Breast epithelium (tissue), 4 donors: Measurements from ENCODE around the gene OBSCN. TPM values are rescaled to one million over a fixed set of nuclear protein-coding genes. Genes with fewer than 3 reads are reported as not detected.

ENCODE experiments used
- DNase-seq, 2 donors: peaks; one replicate each; pipeline ENCODE4 v3.0.0-alpha.2; 2019; ENCODE audit warnings: low spot score in 2 of 2
- H3K27ac ChIP-seq, 2 donors: fragments of 200-600 bp; sonication (generic) in 1 of 2; one replicate each; pipeline ENCODE4 v1.5.1; 2016 to 2019; ENCODE audit warnings: mild to moderate bottlenecking in 1 of 2
- H3K27me3 ChIP-seq, 2 donors: fragments of 200-600 bp; sonication (generic) in 1 of 2; one replicate each; pipeline versions ENCODE4 v1.5.1 to v1.6.0; 2017 to 2019; ENCODE audit warnings: control low read depth in 1 of 2, mild to moderate bottlenecking in 1 of 2
- H3K36me3 ChIP-seq: fragments of 200-600 bp; one replicate; pipeline ENCODE4 v1.5.1; 2019
- H3K4me1 ChIP-seq, 2 donors: fragments of 200-600 bp; sonication (generic); one replicate each; pipeline ENCODE4 v1.5.1; 2016 to 2019; ENCODE audit warnings: control low read depth in 1 of 2
- H3K4me3 ChIP-seq, 3 donors: fragments of 200-600 bp; sonication (generic); 1 replicate in 2 of 3; 2 replicates in 1 of 3; pipeline ENCODE4 v1.5.1; 2016 to 2019; ENCODE audit warnings: mild to moderate bottlenecking in 3 of 3, moderate library complexity in 2 of 3
- H3K9me3 ChIP-seq, 2 donors: fragments of 200-600 bp; sonication (generic) in 1 of 2; one replicate each; pipeline ENCODE4 v1.5.1; 2016 to 2019; ENCODE audit warnings: control low read depth in 1 of 2
- CTCF ChIP-seq, 3 donors: fragments of 450-650 bp; IDR thresholded peaks; one replicate each; pipeline ENCODE4 v1.5.1; 2016 to 2017; ENCODE audit warnings: antibody characterized with exemption in 3 of 3, mild to moderate bottlenecking in 3 of 3, moderate library complexity in 3 of 3
- POLR2A ChIP-seq: fragments of 450-650 bp; IDR thresholded peaks from one replicate; pipeline ENCODE4 v1.6.1; 2016; ENCODE audit warnings: antibody characterized with exemption, mild to moderate bottlenecking, moderate library complexity
- POLR2AphosphoS5 ChIP-seq, 3 donors: sonication (generic); formaldehyde crosslinking; IDR thresholded peaks; one replicate each; pipeline ENCODE4 v1.6.1; 2017; ENCODE audit warnings: antibody characterized with exemption in 3 of 3
- intact Hi-C: fragments of 100-400 bp; cut with DNase I; formaldehyde crosslinking; loops from one replicate; pipeline ENCODE4 v1.15.1; 2023; ENCODE audit warnings: low total_unique reads
- total RNA-seq, 3 donors: library from RNA; depleted of rRNA; stranded (reverse); fragments of >200 nt; gene quantifications; one replicate each; pipeline ENCODE4 v1.1.0, GENCODE V29; 2016

Gene OBSCN
- total RNA-seq, 3 donors from 2014 or later, result 3.0 to 40.0 (median 27.9) TPM

DNA sequence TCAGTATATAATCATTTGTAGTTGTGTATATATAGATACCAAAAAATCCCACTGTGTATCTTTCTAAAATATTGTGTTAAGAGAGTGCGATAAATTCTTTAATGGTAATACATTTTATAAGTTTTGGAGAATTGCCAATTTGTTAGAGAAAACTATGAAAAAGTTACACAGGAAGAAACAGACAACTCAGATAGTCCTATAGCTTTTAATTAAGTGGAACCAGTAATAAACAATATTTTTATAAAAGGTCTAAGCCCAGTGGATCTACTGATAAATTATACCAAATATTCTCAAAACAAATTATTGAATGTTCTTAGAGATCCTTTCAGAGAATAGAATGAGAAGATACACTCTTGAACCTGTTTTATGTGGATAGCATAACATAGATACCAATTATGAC, 50.6 kb downstream of the OBSCN start:
- TF ChIP-seq POLR2A (no peak), POLR2AphosphoS5 (IDR thresholded peaks at IDR 0.05) (no peak), CTCF (IDR thresholded peaks at IDR 0.05) (no peak)

GRCh38 chr1:228259368-228259894, 51.6 kb downstream of the OBSCN start:
- no peaks in the 10 kb centered on the region for H3K27me3 ChIP-seq
- TF ChIP-seq POLR2A, result no peak
- TF ChIP-seq CTCF (IDR thresholded peaks at IDR 0.05), result no peak
- TF ChIP-seq POLR2AphosphoS5 (IDR thresholded peaks at IDR 0.05), result no peak
- intact Hi-C loops, result no loop called here

More for the DNA sequence above, 50.6 kb downstream of the OBSCN start:
- no peaks in the 10 kb centered on the region for H3K4me1 ChIP-seq
- H3K36me3 ChIP-seq, result peaks cover 6% of the 10 kb centered on the region
- H3K27ac ChIP-seq, result no peak overlapping the region
- no peaks in the 10 kb centered on the region for H3K27me3 ChIP-seq
- DNase-seq, result no peak
- intact Hi-C loops, result no loop called here
- H3K9me3 ChIP-seq, result peaks cover 13 to 14% of the 10 kb centered on the region in 2 donors
- H3K4me3 ChIP-seq, result no peak overlapping the region

GRCh38 chr1:228259951-228260350, 52.1 kb downstream of the OBSCN start:
- DNase-seq, result no peak

More at GRCh38 chr1:228259368-228259894, 51.6 kb downstream of the OBSCN start:
- peaks cover 6% of the 10 kb centered on the region for H3K36me3 ChIP-seq
- H3K4me3 ChIP-seq, result no peak overlapping the region
- peaks cover 13 to 14% of the 10 kb centered on the region in 2 donors for H3K9me3 ChIP-seq
- no peak for DNase-seq
- no peaks in the 10 kb centered on the region for H3K4me1 ChIP-seq
- no peak overlapping the region for H3K27ac ChIP-seq

DNA sequence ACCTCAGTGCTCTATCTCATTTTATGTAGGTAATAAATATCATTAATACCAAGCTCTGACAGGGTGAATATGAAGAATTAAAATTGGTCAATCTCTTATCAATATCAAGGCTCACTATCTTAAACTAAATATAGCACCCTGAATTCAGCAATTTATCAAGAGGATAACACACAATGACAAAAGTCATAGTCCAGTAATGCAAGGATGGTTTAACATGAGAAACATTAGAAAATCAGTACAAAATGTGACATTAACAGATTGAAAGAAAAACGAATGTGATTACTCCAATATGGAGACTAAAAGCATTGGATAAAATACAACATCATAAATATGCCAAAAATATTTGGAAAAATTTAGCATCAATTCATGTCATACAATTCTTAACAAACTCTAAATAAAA, 53.9 kb downstream of the OBSCN start:
- intact Hi-C loops, result no loop called here
- Histone ChIP-seq H3K9me3 (peaks cover 13 to 14% of the 10 kb centered on the region in 2 donors), H3K4me1 (no peaks in the 10 kb centered on the region), H3K27ac (no peak overlapping the region), H3K4me3 (no peak overlapping the region), H3K27me3 (no peaks in the 10 kb centered on the region), H3K36me3 (peaks cover 6% of the 10 kb centered on the region)
- no peak for TF ChIP-seq CTCF (IDR thresholded peaks at IDR 0.05)
- no peak for TF ChIP-seq POLR2AphosphoS5 (IDR thresholded peaks at IDR 0.05)
- no peak for TF ChIP-seq POLR2A
- DNase-seq, result no peak

More at GRCh38 chr1:228259951-228260350, 52.1 kb downstream of the OBSCN start:
- Histone ChIP-seq H3K27me3 (no peaks in the 10 kb centered on the region), H3K27ac (no peak overlapping the region), H3K36me3 (peaks cover 6% of the 10 kb centered on the region), H3K4me1 (no peaks in the 10 kb centered on the region), H3K4me3 (no peak overlapping the region), H3K9me3 (peaks cover 13 to 14% of the 10 kb centered on the region in 2 donors)
- TF ChIP-seq POLR2A (no peak), POLR2AphosphoS5 (IDR thresholded peaks at IDR 0.05) (no peak), CTCF (IDR thresholded peaks at IDR 0.05) (no peak)
- intact Hi-C loops, result no loop called here

GRCh38 chr1:228262475-228262874, 54.6 kb downstream of the OBSCN start:
- Histone ChIP-seq H3K36me3 (peaks cover 6% of the 10 kb centered on the region), H3K4me1 (no peaks in the 10 kb centered on the region), H3K9me3 (peaks cover 13 to 14% of the 10 kb centered on the region in 2 donors), H3K27me3 (no peaks in the 10 kb centered on the region), H3K4me3 (no peak overlapping the region), H3K27ac (no peak overlapping the region)
- intact Hi-C loops, result no loop called here
- DNase-seq, result no peak
- TF ChIP-seq POLR2AphosphoS5 (IDR thresholded peaks at IDR 0.05) (no peak), POLR2A (no peak), CTCF (IDR thresholded peaks at IDR 0.05) (no peak)
